ENCODE results near the gene GABRE. TPM values are rescaled to one million over a fixed set of nuclear protein-coding genes. Genes with fewer than 3 reads are reported as not detected.

GABRE gene
- total RNA-seq, 1 experiment from 2014 or later, result not detected

DNA sequence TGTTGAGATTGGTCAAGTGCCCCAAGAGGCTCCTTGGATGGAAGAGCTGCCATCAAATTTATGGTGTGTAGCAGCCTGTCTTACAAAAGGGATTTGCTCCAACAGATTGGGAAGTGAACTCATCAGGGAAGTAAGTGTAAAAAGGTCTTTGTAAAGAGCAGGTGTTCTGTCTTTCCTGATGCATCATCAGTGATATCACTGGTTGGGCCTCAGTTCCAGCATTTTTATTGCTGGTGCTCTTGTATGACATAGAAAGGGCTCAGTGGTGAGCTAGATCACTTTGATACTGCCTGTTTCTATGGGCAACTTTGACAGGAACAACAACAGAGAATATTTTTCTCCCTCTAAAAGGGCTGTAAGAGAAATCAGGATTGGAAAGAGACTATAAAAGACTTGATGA is 8.7 kb upstream of the GABRE start:
- Histone ChIP-seq H3K4me1 (ENCODE audit: insufficient read depth, low read length, poor library complexity, severe bottlenecking) (no peaks in the 10 kb centered on the region), H3K36me3 (ENCODE audit: insufficient read depth, low read length, poor library complexity, severe bottlenecking) (no peaks in the 10 kb centered on the region), H3K9me3 (ENCODE audit: low read depth, low read length, poor library complexity, severe bottlenecking) (no peaks in the 10 kb centered on the region), H3K27me3 (replicated peaks; ENCODE audit: insufficient read depth, low read depth, low read length, poor library complexity) (no peaks in the 10 kb centered on the region), H3K4me3 (ENCODE audit: low read depth, low read length, poor library complexity, severe bottlenecking) (no peak overlapping the region), H3K27ac (ENCODE audit: low read depth, low read length, poor library complexity, severe bottlenecking) (no peak overlapping the region)
- DNase-seq (ENCODE audit: low spot score), result no peak
- POLR2A ChIA-PET (ENCODE audit: low non-redundant PET), result no interaction called here
- BruUV-seq (replicated peaks), result no TSS peak
- TF ChIP-seq, protein P1, sequence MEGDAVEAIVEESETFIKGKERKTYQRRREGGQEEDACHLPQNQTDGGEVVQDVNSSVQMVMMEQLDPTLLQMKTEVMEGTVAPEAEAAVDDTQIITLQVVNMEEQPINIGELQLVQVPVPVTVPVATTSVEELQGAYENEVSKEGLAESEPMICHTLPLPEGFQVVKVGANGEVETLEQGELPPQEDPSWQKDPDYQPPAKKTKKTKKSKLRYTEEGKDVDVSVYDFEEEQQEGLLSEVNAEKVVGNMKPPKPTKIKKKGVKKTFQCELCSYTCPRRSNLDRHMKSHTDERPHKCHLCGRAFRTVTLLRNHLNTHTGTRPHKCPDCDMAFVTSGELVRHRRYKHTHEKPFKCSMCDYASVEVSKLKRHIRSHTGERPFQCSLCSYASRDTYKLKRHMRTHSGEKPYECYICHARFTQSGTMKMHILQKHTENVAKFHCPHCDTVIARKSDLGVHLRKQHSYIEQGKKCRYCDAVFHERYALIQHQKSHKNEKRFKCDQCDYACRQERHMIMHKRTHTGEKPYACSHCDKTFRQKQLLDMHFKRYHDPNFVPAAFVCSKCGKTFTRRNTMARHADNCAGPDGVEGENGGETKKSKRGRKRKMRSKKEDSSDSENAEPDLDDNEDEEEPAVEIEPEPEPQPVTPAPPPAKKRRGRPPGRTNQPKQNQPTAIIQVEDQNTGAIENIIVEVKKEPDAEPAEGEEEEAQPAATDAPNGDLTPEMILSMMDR (conservative IDR thresholded peaks at IDR 0.05; ENCODE audit: low read depth, low read length), result no peak
- no peak for TF ChIP-seq EZH2 (IDR thresholded peaks at IDR 0.05; ENCODE audit: borderline replicate concordance, low read depth, low read length, poor library complexity, severe bottlenecking)
- CTCF ChIA-PET, result interaction anchor here (0.6 kb wide), 1 partner anchor 655 kb away, joined by 3 read pairs; the partner anchor contains the start of gene GABRQ
- intact Hi-C loops (cut with micrococcal nuclease; ENCODE audit: unreplicated experiment), result no loop called here

DNA sequence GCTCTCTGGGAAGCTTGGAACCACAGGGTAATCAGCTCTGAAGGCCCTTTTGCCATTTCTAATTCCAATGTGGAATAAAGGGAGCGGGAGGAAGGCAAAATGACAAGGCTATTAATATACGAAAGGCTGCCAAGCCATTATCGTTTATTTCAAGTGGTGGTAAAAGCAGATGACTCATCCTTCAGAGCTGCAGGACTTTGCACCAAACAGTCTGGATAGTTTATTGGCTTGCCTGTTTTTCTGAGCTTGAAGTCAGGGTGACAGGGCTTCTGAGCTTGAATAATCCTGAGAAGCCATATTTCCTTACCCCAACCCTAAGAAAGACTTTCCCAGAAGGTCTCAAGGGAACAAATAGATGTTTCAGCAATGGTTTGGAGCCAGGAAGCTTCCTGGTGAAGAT is 7.7 kb upstream of the GABRE start:
- Histone ChIP-seq H3K27ac (ENCODE audit: low read depth, low read length, poor library complexity, severe bottlenecking) (no peak overlapping the region), H3K4me3 (ENCODE audit: low read depth, low read length, poor library complexity, severe bottlenecking) (no peak overlapping the region), H3K9me3 (ENCODE audit: low read depth, low read length, poor library complexity, severe bottlenecking) (no peaks in the 10 kb centered on the region), H3K27me3 (replicated peaks; ENCODE audit: insufficient read depth, low read depth, low read length, poor library complexity) (no peaks in the 10 kb centered on the region), H3K4me1 (ENCODE audit: insufficient read depth, low read length, poor library complexity, severe bottlenecking) (no peaks in the 10 kb centered on the region), H3K36me3 (ENCODE audit: insufficient read depth, low read length, poor library complexity, severe bottlenecking) (no peaks in the 10 kb centered on the region)
- TF ChIP-seq, protein P1 (conservative IDR thresholded peaks at IDR 0.05; ENCODE audit: low read depth, low read length), result no peak
- no peak for TF ChIP-seq EZH2 (IDR thresholded peaks at IDR 0.05; ENCODE audit: borderline replicate concordance, low read depth, low read length, poor library complexity, severe bottlenecking)
- no TSS peak for BruUV-seq (replicated peaks)
- CTCF ChIA-PET, result no interaction called here
- DNase-seq (ENCODE audit: low spot score), result peak; percentile 35
- intact Hi-C loops (cut with micrococcal nuclease; ENCODE audit: unreplicated experiment), result no loop called here
- POLR2A ChIA-PET (ENCODE audit: low non-redundant PET), result no interaction called here

DNA sequence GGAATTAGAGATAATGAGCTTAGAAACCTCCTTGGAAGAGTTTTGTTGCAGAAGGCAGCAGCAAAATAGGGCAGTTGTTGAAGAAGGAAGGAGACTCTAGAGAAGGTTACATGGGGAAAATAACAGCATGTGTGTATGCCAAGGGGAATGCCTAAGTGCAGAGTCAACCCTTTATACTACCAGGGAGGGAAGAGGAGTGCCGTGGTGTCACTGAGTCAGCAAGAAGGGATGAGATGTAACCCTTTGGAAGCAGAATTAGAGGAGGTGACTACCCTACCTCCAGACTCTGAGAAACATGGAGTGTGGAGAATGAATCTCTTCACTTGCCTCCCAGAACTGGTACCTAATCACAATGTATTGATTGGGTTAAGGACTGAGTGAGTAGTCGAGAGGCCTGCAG is 6.7 kb upstream of the GABRE start:
- no peak for DNase-seq (ENCODE audit: low spot score)
- TF ChIP-seq, protein P1 (conservative IDR thresholded peaks at IDR 0.05; ENCODE audit: low read depth, low read length), result no peak
- TF ChIP-seq EZH2 (IDR thresholded peaks at IDR 0.05; ENCODE audit: borderline replicate concordance, low read depth, low read length, poor library complexity, severe bottlenecking), result no peak
- Histone ChIP-seq H3K4me1 (ENCODE audit: insufficient read depth, low read length, poor library complexity, severe bottlenecking) (no peaks in the 10 kb centered on the region), H3K4me3 (ENCODE audit: low read depth, low read length, poor library complexity, severe bottlenecking) (no peak overlapping the region), H3K27me3 (replicated peaks; ENCODE audit: insufficient read depth, low read depth, low read length, poor library complexity) (no peaks in the 10 kb centered on the region), H3K27ac (ENCODE audit: low read depth, low read length, poor library complexity, severe bottlenecking) (no peak overlapping the region), H3K9me3 (ENCODE audit: low read depth, low read length, poor library complexity, severe bottlenecking) (no peaks in the 10 kb centered on the region), H3K36me3 (ENCODE audit: insufficient read depth, low read length, poor library complexity, severe bottlenecking) (no peaks in the 10 kb centered on the region)
- intact Hi-C loops (cut with micrococcal nuclease; ENCODE audit: unreplicated experiment), result no loop called here
- BruUV-seq (replicated peaks), result no TSS peak
- ChIA-PET POLR2A (ENCODE audit: low non-redundant PET) (no interaction called here), CTCF (no interaction called here)

Measured in A673 (cell line).